OCI-LY1 (cell line): ENCODE data around the gene GALNT17.

Experiments used
- CTCF ChIP-seq: fragments of 200-600 bp; sonication (generic), shearing (Covaris generic); IDR thresholded peaks from 2 replicates; pipeline ENCODE4 v1.5.1; 2017; ENCODE audit warnings: mild to moderate bottlenecking, antibody characterized with exemption, low read length, moderate library complexity, mixed read lengths
- EZH2 ChIP-seq: fragments of 200-600 bp; sonication (generic), shearing (Covaris generic); IDR thresholded peaks from 2 replicates; pipeline ENCODE4 v1.8.0; 2017; ENCODE audit warnings: borderline replicate concordance, mixed run types, mild to moderate bottlenecking, antibody characterized with exemption, low read length, moderate library complexity, mixed read lengths

GRCh38 chr7:71096351-71096750, 35.6 kb upstream of the GALNT17 start:
- TF ChIP-seq CTCF (no peak), EZH2 (no peak)
